GM23338 (cell line): Measurements from ENCODE around the gene EPS8L2. TPM values are rescaled to one million over a fixed set of nuclear protein-coding genes. Genes with fewer than 3 reads are reported as not detected.

Source experiments
- ATAC-seq: fragments of 200-7000 bp; cut with Tn5 transposase; 3 replicates; pipeline ENCODE4 v1.9.1; 2020
- DNase-seq: peaks from one replicate; pipeline ENCODE4 v3.0.0-alpha.2; 2015; ENCODE audit warnings: low spot score
- H2AFZ ChIP-seq: fragments of 200-600 bp; sonication (generic); 2 replicates; pipeline ENCODE4 v1.8.0; 2016; ENCODE audit warnings: antibody characterized with exemption, mild to moderate bottlenecking, moderate library complexity
- H3F3A ChIP-seq: fragments of 200-600 bp; sonication (generic); replicated peaks from 2 replicates; pipeline ENCODE4 v1.8.0; 2017; ENCODE audit warnings: antibody characterized with exemption, mixed run types, low read depth
- H3K27ac ChIP-seq: fragments of 200-600 bp; sonication (generic); 2 replicates; pipeline ENCODE4 v1.6.1; 2016; ENCODE audit warnings: low read depth
- H3K27me3 ChIP-seq: fragments of 200-600 bp; sonication (generic); 2 replicates; pipeline ENCODE4 v1.8.0; 2016; ENCODE audit warnings: mild to moderate bottlenecking, mixed run types, moderate library complexity; ENCODE audit not compliant: insufficient read depth
- H3K36me3 ChIP-seq: fragments of 200-600 bp; sonication (generic); 2 replicates; pipeline ENCODE4 v1.8.0; 2016; ENCODE audit warnings: mild to moderate bottlenecking; ENCODE audit not compliant: insufficient read depth
- H3K4me1 ChIP-seq: fragments of 200-600 bp; sonication (generic); 2 replicates; pipeline ENCODE4 v1.8.0; 2016; ENCODE audit warnings: mild to moderate bottlenecking, moderate library complexity; ENCODE audit not compliant: insufficient read depth
- H3K4me2 ChIP-seq: fragments of 200-600 bp; sonication (generic); 2 replicates; pipeline ENCODE4 v1.7.1; 2017; ENCODE audit warnings: mixed run types
- H3K4me3 ChIP-seq: fragments of 200-600 bp; sonication (generic); 2 replicates; pipeline ENCODE4 v1.6.1; 2016; ENCODE audit warnings: mixed run types
- H3K79me2 ChIP-seq: fragments of 200-600 bp; sonication (generic); replicated peaks from 2 replicates; pipeline ENCODE4 v1.8.0; 2017; ENCODE audit warnings: mild to moderate bottlenecking; ENCODE audit not compliant: insufficient read depth
- H3K9me2 ChIP-seq: fragments of 200-600 bp; sonication (generic); 2 replicates; pipeline ENCODE4 v1.8.0; 2017; ENCODE audit not compliant: insufficient read depth
- H4K20me1 ChIP-seq: fragments of 200-600 bp; sonication (generic); replicated peaks from 2 replicates; pipeline ENCODE4 v1.8.0; 2017; ENCODE audit warnings: mild to moderate bottlenecking; ENCODE audit not compliant: insufficient read depth
- H3K27ac Mint-ChIP-seq: 2 replicates; pipeline ENCODE4 v1.8.0; 2020; ENCODE audit warnings: inconsistent platforms, mild to moderate bottlenecking, moderate library complexity, mixed read lengths
- H3K27me3 Mint-ChIP-seq: 3 replicates; pipeline ENCODE4 v1.8.0; 2022; ENCODE audit warnings: low read depth, mild to moderate bottlenecking, moderate library complexity, mixed read lengths, inconsistent platforms; ENCODE audit not compliant: insufficient read depth, poor library complexity
- H3K36me3 Mint-ChIP-seq: 3 replicates; pipeline ENCODE4 v1.8.0; 2021; ENCODE audit warnings: low read depth, mild to moderate bottlenecking, inconsistent platforms, moderate library complexity, mixed read lengths
- H3K4me1 Mint-ChIP-seq: 3 replicates; pipeline ENCODE4 v1.8.0; 2020; ENCODE audit warnings: mild to moderate bottlenecking, inconsistent platforms, mixed read lengths
- H3K4me3 Mint-ChIP-seq: 3 replicates; pipeline ENCODE4 v1.8.0; 2021; ENCODE audit warnings: moderate library complexity, mild to moderate bottlenecking, inconsistent platforms, mixed read lengths
- H3K9me3 Mint-ChIP-seq: 3 replicates; pipeline ENCODE4 v1.8.0; 2020; ENCODE audit warnings: moderate library complexity, mild to moderate bottlenecking, inconsistent platforms, mixed read lengths
- EZH2phosphoT487 ChIP-seq: fragments of 200-600 bp; sonication (generic); IDR thresholded peaks from one replicate; pipeline ENCODE4 v1.8.1; 2018; ENCODE audit warnings: antibody characterized with exemption; ENCODE audit not compliant: unreplicated experiment
- STAT1 ChIP-seq: IDR thresholded peaks from one replicate; pipeline ENCODE4 v1.6.1; 2016; ENCODE audit warnings: antibody characterized with exemption; ENCODE audit not compliant: unreplicated experiment
- polyA plus RNA-seq: library from polyadenylated mRNA; unstranded; fragments of >200 nt; fragmentation: Nextera tagmentation; extraction: Ambion mirVana; gene quantifications from 2 replicates; pipeline ENCODE4 v1.2.1, GENCODE V29; 2016
- total RNA-seq: library from RNA; depleted of rRNA; stranded (reverse); fragments of >200 nt; shearing (Covaris generic); gene quantifications from 2 replicates; pipeline ENCODE4 v1.2.3, GENCODE V29; 2014
- TF ChIP-seq, protein P1 (sequence below): fragments of 250-450 bp; sonication (Bioruptor Pico); IDR thresholded peaks from 2 replicates; pipeline ENCODE4 v1.5.0; 2020; ENCODE audit warnings: mild to moderate bottlenecking, moderate library complexity
- TF ChIP-seq, protein P2 (sequence below), 2 experiments: fragments of 200-600 bp in 1 of 2; sonication (generic) in 1 of 2; conservative IDR thresholded peaks; 2 replicates each; pipeline versions ENCODE4 v1.5.1 to v1.6.1; 2016 to 2017; ENCODE audit warnings: antibody characterized with exemption in 2 of 2, low read depth in 2 of 2, mild to moderate bottlenecking in 2 of 2, moderate library complexity in 1 of 2

The EPS8L2 gene
- total and polyA plus RNA-seq, 2 experiments from 2014 or later, result 38.7 to 59.4 TPM

DNA sequence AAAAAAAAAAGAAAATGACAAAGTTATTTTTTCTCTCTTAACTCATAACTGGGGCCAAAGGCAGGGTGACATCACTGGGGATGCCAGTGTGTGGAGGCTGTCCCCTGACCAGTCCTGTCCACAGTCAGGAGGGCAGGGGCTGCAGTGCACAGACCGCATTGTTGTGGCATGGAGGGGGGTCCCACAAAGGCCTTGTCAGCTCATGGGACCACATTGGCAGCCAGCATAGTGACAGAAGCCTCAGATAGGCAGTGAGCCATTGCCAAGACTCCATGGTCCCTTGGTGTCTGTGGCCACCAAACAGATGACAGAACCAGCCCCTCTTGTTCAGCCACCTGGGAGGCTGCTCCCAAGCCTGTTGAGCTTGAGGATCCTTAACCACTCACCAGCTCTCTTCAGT is 6.3 kb upstream of the EPS8L2 start (continued):
- TF ChIP-seq, protein P1, sequence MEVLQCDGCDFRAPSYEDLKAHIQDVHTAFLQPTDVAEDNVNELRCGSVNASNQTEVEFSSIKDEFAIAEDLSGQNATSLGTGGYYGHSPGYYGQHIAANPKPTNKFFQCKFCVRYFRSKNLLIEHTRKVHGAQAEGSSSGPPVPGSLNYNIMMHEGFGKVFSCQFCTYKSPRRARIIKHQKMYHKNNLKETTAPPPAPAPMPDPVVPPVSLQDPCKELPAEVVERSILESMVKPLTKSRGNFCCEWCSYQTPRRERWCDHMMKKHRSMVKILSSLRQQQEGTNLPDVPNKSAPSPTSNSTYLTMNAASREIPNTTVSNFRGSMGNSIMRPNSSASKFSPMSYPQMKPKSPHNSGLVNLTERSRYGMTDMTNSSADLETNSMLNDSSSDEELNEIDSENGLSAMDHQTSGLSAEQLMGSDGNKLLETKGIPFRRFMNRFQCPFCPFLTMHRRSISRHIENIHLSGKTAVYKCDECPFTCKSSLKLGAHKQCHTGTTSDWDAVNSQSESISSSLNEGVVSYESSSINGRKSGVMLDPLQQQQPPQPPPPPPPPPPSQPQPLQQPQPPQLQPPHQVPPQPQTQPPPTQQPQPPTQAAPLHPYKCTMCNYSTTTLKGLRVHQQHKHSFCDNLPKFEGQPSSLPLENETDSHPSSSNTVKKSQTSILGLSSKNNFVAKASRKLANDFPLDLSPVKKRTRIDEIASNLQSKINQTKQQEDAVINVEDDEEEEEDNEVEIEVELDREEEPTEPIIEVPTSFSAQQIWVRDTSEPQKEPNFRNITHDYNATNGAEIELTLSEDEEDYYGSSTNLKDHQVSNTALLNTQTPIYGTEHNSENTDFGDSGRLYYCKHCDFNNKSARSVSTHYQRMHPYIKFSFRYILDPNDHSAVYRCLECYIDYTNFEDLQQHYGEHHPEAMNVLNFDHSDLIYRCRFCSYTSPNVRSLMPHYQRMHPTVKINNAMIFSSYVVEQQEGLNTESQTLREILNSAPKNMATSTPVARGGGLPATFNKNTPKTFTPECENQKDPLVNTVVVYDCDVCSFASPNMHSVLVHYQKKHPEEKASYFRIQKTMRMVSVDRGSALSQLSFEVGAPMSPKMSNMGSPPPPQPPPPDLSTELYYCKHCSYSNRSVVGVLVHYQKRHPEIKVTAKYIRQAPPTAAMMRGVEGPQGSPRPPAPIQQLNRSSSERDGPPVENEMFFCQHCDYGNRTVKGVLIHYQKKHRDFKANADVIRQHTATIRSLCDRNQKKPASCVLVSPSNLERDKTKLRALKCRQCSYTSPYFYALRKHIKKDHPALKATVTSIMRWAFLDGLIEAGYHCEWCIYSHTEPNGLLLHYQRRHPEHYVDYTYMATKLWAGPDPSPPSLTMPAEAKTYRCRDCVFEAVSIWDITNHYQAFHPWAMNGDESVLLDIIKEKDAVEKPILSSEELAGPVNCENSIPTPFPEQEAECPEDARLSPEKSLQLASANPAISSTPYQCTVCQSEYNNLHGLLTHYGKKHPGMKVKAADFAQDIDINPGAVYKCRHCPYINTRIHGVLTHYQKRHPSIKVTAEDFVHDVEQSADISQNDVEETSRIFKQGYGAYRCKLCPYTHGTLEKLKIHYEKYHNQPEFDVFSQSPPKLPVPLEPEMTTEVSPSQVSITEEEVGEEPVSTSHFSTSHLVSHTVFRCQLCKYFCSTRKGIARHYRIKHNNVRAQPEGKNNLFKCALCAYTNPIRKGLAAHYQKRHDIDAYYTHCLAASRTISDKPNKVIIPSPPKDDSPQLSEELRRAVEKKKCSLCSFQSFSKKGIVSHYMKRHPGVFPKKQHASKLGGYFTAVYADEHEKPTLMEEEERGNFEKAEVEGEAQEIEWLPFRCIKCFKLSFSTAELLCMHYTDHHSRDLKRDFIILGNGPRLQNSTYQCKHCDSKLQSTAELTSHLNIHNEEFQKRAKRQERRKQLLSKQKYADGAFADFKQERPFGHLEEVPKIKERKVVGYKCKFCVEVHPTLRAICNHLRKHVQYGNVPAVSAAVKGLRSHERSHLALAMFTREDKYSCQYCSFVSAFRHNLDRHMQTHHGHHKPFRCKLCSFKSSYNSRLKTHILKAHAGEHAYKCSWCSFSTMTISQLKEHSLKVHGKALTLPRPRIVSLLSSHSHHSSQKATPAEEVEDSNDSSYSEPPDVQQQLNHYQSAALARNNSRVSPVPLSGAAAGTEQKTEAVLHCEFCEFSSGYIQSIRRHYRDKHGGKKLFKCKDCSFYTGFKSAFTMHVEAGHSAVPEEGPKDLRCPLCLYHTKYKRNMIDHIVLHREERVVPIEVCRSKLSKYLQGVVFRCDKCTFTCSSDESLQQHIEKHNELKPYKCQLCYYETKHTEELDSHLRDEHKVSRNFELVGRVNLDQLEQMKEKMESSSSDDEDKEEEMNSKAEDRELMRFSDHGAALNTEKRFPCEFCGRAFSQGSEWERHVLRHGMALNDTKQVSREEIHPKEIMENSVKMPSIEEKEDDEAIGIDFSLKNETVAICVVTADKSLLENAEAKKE, result no peak

DNA sequence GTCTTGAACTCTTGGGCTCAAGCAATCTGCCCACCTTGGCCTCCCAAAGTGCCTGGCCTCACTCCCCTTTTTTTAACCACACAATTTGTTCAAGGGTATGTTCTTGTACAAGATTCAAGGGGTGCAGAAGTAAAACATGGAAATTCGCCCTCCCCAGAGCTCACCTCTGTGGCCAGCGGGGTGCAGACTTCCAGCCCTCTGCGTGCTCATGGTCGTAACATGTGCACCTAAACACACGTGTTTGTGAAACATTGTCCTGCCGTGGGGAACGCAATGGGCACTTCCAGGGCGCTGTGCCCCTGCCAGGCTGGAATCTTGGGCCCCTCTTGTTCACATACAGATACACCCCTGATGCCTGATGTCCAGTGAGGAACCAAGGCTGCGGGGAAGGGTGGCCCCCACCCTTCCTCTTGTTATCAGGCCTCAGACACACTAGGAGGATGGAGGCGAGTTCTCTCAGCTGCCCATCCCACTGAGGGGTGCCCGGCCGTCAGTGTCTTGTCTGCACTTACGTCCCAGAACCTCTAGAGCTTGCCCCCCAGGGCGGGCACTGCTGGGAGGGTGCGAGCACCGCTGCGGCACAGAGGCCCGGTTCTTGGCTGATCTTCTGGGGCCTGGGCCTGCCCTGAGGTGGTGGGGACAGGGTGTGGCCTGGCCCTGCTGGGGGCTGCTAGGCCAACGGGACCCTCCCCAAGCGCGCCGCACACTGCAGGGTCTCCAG is 4.1 kb upstream of the EPS8L2 start:
- Histone ChIP-seq H2AFZ (no peak overlapping the region), H3K79me2 (0 out of 2 replicates have a peak, but pooled peaks cover under 1% of the 10 kb centered on the region), H3K36me3 (no peaks in the 10 kb centered on the region), H3K4me2 (no peak overlapping the region), H3K27ac (no peak overlapping the region), H3K4me1 (peaks cover 17% of the 10 kb centered on the region), H3F3A (peaks cover 29% of the 10 kb centered on the region; the same call in 1 of the 2 replicates), H4K20me1 (peaks cover 5% of the 10 kb centered on the region), H3K9me2 (no peaks in the 10 kb centered on the region), H3K4me3 (no peak overlapping the region), H3K27me3 (no peaks in the 10 kb centered on the region)
- no peak for TF ChIP-seq STAT1
- no peak for TF ChIP-seq EZH2phosphoT487
- TF ChIP-seq, protein P2, sequence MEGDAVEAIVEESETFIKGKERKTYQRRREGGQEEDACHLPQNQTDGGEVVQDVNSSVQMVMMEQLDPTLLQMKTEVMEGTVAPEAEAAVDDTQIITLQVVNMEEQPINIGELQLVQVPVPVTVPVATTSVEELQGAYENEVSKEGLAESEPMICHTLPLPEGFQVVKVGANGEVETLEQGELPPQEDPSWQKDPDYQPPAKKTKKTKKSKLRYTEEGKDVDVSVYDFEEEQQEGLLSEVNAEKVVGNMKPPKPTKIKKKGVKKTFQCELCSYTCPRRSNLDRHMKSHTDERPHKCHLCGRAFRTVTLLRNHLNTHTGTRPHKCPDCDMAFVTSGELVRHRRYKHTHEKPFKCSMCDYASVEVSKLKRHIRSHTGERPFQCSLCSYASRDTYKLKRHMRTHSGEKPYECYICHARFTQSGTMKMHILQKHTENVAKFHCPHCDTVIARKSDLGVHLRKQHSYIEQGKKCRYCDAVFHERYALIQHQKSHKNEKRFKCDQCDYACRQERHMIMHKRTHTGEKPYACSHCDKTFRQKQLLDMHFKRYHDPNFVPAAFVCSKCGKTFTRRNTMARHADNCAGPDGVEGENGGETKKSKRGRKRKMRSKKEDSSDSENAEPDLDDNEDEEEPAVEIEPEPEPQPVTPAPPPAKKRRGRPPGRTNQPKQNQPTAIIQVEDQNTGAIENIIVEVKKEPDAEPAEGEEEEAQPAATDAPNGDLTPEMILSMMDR (conservative IDR thresholded peaks at IDR 0.05; ENCODE audit: low read depth in 2 of 2), result no peak
- TF ChIP-seq, protein P1, result no peak
- Mint-ChIP-seq H3K9me3 (no peaks in the 10 kb centered on the region), H3K27ac (no peak overlapping the region), H3K27me3 (peaks cover 9% of the 10 kb centered on the region), H3K4me1 (peaks cover 18% of the 10 kb centered on the region), H3K36me3 (no peaks in the 10 kb centered on the region; the same call in 2 of the 3 replicates), H3K4me3 (no peak overlapping the region)
- no peak for DNase-seq
- ATAC-seq, result no peak
